Fibroblast of lung (primary cell): ENCODE data around the gene TUBG2. TPM values are rescaled to one million over a fixed set of nuclear protein-coding genes. Genes with fewer than 3 reads are reported as not detected.

ENCODE experiments used
- DNase-seq, 2 donors: peaks; one replicate each; pipeline versions ENCODE4 v3.0.0 to v3.0.0-alpha.2; 2010; ENCODE audit warnings: low read depth in 2 of 2
- H2AFZ ChIP-seq: 2 replicates; pipeline ENCODE4 v1.5.1; 2012; ENCODE audit warnings: low read length, control low read depth, inconsistent platforms
- H3K27ac ChIP-seq: 2 replicates; pipeline ENCODE4 v1.5.1; 2011; ENCODE audit warnings: low read length, control low read depth; ENCODE audit not compliant: insufficient read depth
- H3K27me3 ChIP-seq: 2 replicates; pipeline ENCODE4 v1.5.1; 2011; ENCODE audit warnings: mild to moderate bottlenecking, low read length; ENCODE audit not compliant: control insufficient read depth, insufficient read depth
- H3K36me3 ChIP-seq: 2 replicates; pipeline ENCODE4 v1.5.1; 2011; ENCODE audit warnings: low read length; ENCODE audit not compliant: control insufficient read depth, insufficient read depth
- H3K4me1 ChIP-seq: 2 replicates; pipeline ENCODE4 v1.5.1; 2011; ENCODE audit warnings: low read length; ENCODE audit not compliant: control insufficient read depth, insufficient read depth; ENCODE audit errors: extremely low read depth
- H3K4me2 ChIP-seq: 2 replicates; pipeline ENCODE4 v1.5.1; 2011; ENCODE audit warnings: low read length, control low read depth; ENCODE audit not compliant: insufficient read depth; ENCODE audit errors: extremely low read depth
- H3K4me3 ChIP-seq, 4 experiments: fragments of 200-600 bp in 1 of 4; sonication (generic) in 1 of 4; replicated peaks in 1 of 4; 2 replicates each; pipeline ENCODE4 v1.5.1; 2011 to 2016; ENCODE audit warnings: low read length in 4 of 4, low read depth in 3 of 4, mild to moderate bottlenecking in 3 of 4, control low read depth in 2 of 4, inconsistent platforms in 1 of 4, mixed read lengths in 1 of 4; ENCODE audit not compliant: insufficient read depth in 1 of 4; ENCODE audit errors: control extremely low read depth in 1 of 4
- H3K79me2 ChIP-seq: 2 replicates; pipeline ENCODE4 v1.5.1; 2012; ENCODE audit warnings: mild to moderate bottlenecking, low read length, inconsistent platforms; ENCODE audit not compliant: control insufficient read depth, insufficient read depth
- H3K9ac ChIP-seq: 2 replicates; pipeline ENCODE4 v1.5.1; 2011; ENCODE audit warnings: mild to moderate bottlenecking, low read length, control low read depth; ENCODE audit not compliant: insufficient read depth
- H3K9me3 ChIP-seq: 2 replicates; pipeline ENCODE4 v1.5.1; 2012; ENCODE audit warnings: low read depth, low read length; ENCODE audit not compliant: control insufficient read depth, insufficient read depth
- H4K20me1 ChIP-seq: 2 replicates; pipeline ENCODE4 v1.5.1; 2011; ENCODE audit warnings: low read length; ENCODE audit not compliant: control insufficient read depth, insufficient read depth; ENCODE audit errors: extremely low read depth
- CTCF ChIP-seq, 2 donors: IDR thresholded peaks in 1 of 2; conservative IDR thresholded peaks in 1 of 2; 1 replicate in 1 of 2; 2 replicates in 1 of 2; pipeline ENCODE4 v1.5.1; 2011 to 2012; ENCODE audit warnings: low read length in 2 of 2, control low read depth in 1 of 2, inconsistent platforms in 1 of 2, low read depth in 1 of 2, mild to moderate bottlenecking in 1 of 2
- EZH2 ChIP-seq: IDR thresholded peaks from 2 replicates; pipeline ENCODE4 v1.5.1; 2012; ENCODE audit warnings: low read length, control low read depth, mild to moderate bottlenecking; ENCODE audit errors: missing control alignments
- polyA plus RNA-seq, 2 donors: library from polyadenylated mRNA; depleted of rRNA in 1 of 2; stranded (reverse) in 1 of 2; unstranded in 1 of 2; fragments of >200 nt; gene quantifications; 2 replicates each; pipeline ENCODE4 v1.2.1, GENCODE V29; 2011 to 2012; ENCODE audit warnings: missing spikeins in 1 of 2
- total RNA-seq: library from RNA; depleted of rRNA; stranded (reverse); fragments of >200 nt; gene quantifications from 2 replicates; pipeline ENCODE4 v1.2.1, GENCODE V29; 2014

TUBG2 gene
- total and polyA plus RNA-seq, 2 donors (not counting 1 experiment from before 2014, with no cell fraction given) = 11.6 to 13.5 TPM

GRCh38 chr17:42694524-42694923, 35.4 kb downstream of the TUBG2 start:
- DNase-seq = no peak
- Histone ChIP-seq H4K20me1 (no peaks in the 10 kb centered on the region), H3K4me3 (no peak overlapping the region), H3K9ac (no peak overlapping the region), H3K27ac (no peak overlapping the region), H2AFZ (no peak overlapping the region), H3K27me3 (no peaks in the 10 kb centered on the region), H3K79me2 (no peaks in the 10 kb centered on the region), H3K4me2 (no peak overlapping the region), H3K36me3 (peaks cover 18% of the 10 kb centered on the region), H3K4me1 (peaks cover 5% of the 10 kb centered on the region), H3K9me3 (no peaks in the 10 kb centered on the region)
- no peak for TF ChIP-seq EZH2
- no peak for TF ChIP-seq CTCF (conservative IDR thresholded peaks at IDR 0.05 in 1 of 2, IDR thresholded peaks at IDR 0.05 in 1 of 2; ENCODE audit: low read depth in 1 of 2, low read length in 2 of 2)

GRCh38 chr17:42695500-42695899, 36.4 kb downstream of the TUBG2 start:
- no peaks in the 10 kb centered on the region for H3K79me2 ChIP-seq
- H3K36me3 ChIP-seq = peaks cover 17% of the 10 kb centered on the region
- H3K27me3 ChIP-seq = no peaks in the 10 kb centered on the region
- H3K4me1 ChIP-seq = peaks cover 5% of the 10 kb centered on the region
- no peak overlapping the region for H3K9ac ChIP-seq
- H3K4me3 ChIP-seq = no peak overlapping the region
- no peaks in the 10 kb centered on the region for H3K9me3 ChIP-seq
- H2AFZ ChIP-seq = no peak overlapping the region
- no peak overlapping the region for H3K4me2 ChIP-seq
- no peak for DNase-seq
- H4K20me1 ChIP-seq = no peaks in the 10 kb centered on the region
- H3K27ac ChIP-seq = no peak overlapping the region
- TF ChIP-seq CTCF (conservative IDR thresholded peaks at IDR 0.05 in 1 of 2, IDR thresholded peaks at IDR 0.05 in 1 of 2; ENCODE audit: low read depth in 1 of 2, low read length in 2 of 2) (no peak), EZH2 (no peak)

GRCh38 chr17:42697108-42697811, 38.2 kb downstream of the TUBG2 start:
- Histone ChIP-seq H3K9ac (no peak overlapping the region), H3K4me2 (no peak overlapping the region), H3K4me1 (peaks cover 5% of the 10 kb centered on the region), H3K27ac (no peak overlapping the region), H4K20me1 (no peaks in the 10 kb centered on the region), H2AFZ (no peak overlapping the region), H3K27me3 (no peaks in the 10 kb centered on the region), H3K4me3 (no peak overlapping the region), H3K36me3 (peaks cover 12% of the 10 kb centered on the region), H3K9me3 (no peaks in the 10 kb centered on the region), H3K79me2 (no peaks in the 10 kb centered on the region)
- DNase-seq = no peak
- no peak for TF ChIP-seq CTCF (conservative IDR thresholded peaks at IDR 0.05 in 1 of 2, IDR thresholded peaks at IDR 0.05 in 1 of 2; ENCODE audit: low read depth in 1 of 2, low read length in 2 of 2)
- no peak for TF ChIP-seq EZH2
